ENCODE measurements around the gene TMEM248. TPM values are rescaled to one million over a fixed set of nuclear protein-coding genes. Genes with fewer than 3 reads are reported as not detected.

TMEM248 gene
- total and polyA plus RNA-seq, 2 experiments from 2014 or later, result 40.2 to 73.7 TPM

DNA sequence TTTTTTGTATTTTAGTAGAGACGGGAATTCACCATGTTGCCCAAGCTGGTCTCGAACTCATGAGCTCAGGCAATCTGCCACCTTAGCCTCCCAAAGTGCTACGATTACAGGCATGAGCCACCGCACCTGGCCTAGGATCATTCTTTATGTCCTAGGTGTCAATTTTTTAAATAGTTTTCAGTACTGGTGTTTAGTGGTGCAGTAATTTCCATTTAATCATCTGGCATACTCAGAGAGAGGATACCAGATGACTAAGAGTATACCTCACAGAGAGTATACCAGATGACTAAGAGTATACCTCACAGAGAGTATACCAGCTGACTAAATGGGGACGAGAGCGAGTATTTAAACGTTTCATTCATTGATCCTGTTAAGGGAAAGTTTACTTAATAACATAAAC is 37.3 kb upstream of the TMEM248 start:
- no peak overlapping the region for H2AFZ ChIP-seq
- H3K4me2 ChIP-seq, result no peak overlapping the region
- H3K4me1 ChIP-seq (ENCODE audit: insufficient read depth), result no peaks in the 10 kb centered on the region
- Mint-ChIP-seq H3K4me3 (no peak overlapping the region), H3K9me3 (no peaks in the 10 kb centered on the region), H3K36me3 (ENCODE audit: low read depth) (peaks cover 22% of the 10 kb centered on the region), H3K27me3 (ENCODE audit: insufficient read depth, low read depth, poor library complexity) (peaks cover 4% of the 10 kb centered on the region), H3K27ac (no peak overlapping the region), H3K4me1 (no peaks in the 10 kb centered on the region)
- H3K4me3 ChIP-seq, result no peak overlapping the region
- TF ChIP-seq NANOG (IDR thresholded peaks at IDR 0.05; ENCODE audit: borderline replicate concordance) (no peak), CREB1 (CRISPR knock-in tag; IDR thresholded peaks at IDR 0.05; ENCODE audit: low read depth) (no peak), STAT1 (IDR thresholded peaks at IDR 0.05; ENCODE audit: unreplicated experiment) (no peak), JUNB (IDR thresholded peaks at IDR 0.05; ENCODE audit: unreplicated experiment) (no peak), POLR2AphosphoS5 (IDR thresholded peaks at IDR 0.05; ENCODE audit: low read depth) (no peak), ZNF114 (CRISPR knock-in tag; IDR thresholded peaks at IDR 0.05) (no peak), ZNF331 (CRISPR knock-in tag; IDR thresholded peaks at IDR 0.05; ENCODE audit: low read depth) (no peak), EZH2phosphoT487 (IDR thresholded peaks at IDR 0.05; ENCODE audit: unreplicated experiment) (no peak)
- TF ChIP-seq, protein P1, sequence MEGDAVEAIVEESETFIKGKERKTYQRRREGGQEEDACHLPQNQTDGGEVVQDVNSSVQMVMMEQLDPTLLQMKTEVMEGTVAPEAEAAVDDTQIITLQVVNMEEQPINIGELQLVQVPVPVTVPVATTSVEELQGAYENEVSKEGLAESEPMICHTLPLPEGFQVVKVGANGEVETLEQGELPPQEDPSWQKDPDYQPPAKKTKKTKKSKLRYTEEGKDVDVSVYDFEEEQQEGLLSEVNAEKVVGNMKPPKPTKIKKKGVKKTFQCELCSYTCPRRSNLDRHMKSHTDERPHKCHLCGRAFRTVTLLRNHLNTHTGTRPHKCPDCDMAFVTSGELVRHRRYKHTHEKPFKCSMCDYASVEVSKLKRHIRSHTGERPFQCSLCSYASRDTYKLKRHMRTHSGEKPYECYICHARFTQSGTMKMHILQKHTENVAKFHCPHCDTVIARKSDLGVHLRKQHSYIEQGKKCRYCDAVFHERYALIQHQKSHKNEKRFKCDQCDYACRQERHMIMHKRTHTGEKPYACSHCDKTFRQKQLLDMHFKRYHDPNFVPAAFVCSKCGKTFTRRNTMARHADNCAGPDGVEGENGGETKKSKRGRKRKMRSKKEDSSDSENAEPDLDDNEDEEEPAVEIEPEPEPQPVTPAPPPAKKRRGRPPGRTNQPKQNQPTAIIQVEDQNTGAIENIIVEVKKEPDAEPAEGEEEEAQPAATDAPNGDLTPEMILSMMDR (conservative IDR thresholded peaks at IDR 0.05; ENCODE audit: low read depth in 2 of 2), result no peak
- TF ChIP-seq, protein P2, sequence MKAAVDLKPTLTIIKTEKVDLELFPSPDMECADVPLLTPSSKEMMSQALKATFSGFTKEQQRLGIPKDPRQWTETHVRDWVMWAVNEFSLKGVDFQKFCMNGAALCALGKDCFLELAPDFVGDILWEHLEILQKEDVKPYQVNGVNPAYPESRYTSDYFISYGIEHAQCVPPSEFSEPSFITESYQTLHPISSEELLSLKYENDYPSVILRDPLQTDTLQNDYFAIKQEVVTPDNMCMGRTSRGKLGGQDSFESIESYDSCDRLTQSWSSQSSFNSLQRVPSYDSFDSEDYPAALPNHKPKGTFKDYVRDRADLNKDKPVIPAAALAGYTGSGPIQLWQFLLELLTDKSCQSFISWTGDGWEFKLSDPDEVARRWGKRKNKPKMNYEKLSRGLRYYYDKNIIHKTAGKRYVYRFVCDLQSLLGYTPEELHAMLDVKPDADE (IDR thresholded peaks at IDR 0.05), result no peak
- TF ChIP-seq, protein P3, sequence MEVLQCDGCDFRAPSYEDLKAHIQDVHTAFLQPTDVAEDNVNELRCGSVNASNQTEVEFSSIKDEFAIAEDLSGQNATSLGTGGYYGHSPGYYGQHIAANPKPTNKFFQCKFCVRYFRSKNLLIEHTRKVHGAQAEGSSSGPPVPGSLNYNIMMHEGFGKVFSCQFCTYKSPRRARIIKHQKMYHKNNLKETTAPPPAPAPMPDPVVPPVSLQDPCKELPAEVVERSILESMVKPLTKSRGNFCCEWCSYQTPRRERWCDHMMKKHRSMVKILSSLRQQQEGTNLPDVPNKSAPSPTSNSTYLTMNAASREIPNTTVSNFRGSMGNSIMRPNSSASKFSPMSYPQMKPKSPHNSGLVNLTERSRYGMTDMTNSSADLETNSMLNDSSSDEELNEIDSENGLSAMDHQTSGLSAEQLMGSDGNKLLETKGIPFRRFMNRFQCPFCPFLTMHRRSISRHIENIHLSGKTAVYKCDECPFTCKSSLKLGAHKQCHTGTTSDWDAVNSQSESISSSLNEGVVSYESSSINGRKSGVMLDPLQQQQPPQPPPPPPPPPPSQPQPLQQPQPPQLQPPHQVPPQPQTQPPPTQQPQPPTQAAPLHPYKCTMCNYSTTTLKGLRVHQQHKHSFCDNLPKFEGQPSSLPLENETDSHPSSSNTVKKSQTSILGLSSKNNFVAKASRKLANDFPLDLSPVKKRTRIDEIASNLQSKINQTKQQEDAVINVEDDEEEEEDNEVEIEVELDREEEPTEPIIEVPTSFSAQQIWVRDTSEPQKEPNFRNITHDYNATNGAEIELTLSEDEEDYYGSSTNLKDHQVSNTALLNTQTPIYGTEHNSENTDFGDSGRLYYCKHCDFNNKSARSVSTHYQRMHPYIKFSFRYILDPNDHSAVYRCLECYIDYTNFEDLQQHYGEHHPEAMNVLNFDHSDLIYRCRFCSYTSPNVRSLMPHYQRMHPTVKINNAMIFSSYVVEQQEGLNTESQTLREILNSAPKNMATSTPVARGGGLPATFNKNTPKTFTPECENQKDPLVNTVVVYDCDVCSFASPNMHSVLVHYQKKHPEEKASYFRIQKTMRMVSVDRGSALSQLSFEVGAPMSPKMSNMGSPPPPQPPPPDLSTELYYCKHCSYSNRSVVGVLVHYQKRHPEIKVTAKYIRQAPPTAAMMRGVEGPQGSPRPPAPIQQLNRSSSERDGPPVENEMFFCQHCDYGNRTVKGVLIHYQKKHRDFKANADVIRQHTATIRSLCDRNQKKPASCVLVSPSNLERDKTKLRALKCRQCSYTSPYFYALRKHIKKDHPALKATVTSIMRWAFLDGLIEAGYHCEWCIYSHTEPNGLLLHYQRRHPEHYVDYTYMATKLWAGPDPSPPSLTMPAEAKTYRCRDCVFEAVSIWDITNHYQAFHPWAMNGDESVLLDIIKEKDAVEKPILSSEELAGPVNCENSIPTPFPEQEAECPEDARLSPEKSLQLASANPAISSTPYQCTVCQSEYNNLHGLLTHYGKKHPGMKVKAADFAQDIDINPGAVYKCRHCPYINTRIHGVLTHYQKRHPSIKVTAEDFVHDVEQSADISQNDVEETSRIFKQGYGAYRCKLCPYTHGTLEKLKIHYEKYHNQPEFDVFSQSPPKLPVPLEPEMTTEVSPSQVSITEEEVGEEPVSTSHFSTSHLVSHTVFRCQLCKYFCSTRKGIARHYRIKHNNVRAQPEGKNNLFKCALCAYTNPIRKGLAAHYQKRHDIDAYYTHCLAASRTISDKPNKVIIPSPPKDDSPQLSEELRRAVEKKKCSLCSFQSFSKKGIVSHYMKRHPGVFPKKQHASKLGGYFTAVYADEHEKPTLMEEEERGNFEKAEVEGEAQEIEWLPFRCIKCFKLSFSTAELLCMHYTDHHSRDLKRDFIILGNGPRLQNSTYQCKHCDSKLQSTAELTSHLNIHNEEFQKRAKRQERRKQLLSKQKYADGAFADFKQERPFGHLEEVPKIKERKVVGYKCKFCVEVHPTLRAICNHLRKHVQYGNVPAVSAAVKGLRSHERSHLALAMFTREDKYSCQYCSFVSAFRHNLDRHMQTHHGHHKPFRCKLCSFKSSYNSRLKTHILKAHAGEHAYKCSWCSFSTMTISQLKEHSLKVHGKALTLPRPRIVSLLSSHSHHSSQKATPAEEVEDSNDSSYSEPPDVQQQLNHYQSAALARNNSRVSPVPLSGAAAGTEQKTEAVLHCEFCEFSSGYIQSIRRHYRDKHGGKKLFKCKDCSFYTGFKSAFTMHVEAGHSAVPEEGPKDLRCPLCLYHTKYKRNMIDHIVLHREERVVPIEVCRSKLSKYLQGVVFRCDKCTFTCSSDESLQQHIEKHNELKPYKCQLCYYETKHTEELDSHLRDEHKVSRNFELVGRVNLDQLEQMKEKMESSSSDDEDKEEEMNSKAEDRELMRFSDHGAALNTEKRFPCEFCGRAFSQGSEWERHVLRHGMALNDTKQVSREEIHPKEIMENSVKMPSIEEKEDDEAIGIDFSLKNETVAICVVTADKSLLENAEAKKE (CRISPR knock-in tag; IDR thresholded peaks at IDR 0.05), result no peak
- TF ChIP-seq, protein P4, sequence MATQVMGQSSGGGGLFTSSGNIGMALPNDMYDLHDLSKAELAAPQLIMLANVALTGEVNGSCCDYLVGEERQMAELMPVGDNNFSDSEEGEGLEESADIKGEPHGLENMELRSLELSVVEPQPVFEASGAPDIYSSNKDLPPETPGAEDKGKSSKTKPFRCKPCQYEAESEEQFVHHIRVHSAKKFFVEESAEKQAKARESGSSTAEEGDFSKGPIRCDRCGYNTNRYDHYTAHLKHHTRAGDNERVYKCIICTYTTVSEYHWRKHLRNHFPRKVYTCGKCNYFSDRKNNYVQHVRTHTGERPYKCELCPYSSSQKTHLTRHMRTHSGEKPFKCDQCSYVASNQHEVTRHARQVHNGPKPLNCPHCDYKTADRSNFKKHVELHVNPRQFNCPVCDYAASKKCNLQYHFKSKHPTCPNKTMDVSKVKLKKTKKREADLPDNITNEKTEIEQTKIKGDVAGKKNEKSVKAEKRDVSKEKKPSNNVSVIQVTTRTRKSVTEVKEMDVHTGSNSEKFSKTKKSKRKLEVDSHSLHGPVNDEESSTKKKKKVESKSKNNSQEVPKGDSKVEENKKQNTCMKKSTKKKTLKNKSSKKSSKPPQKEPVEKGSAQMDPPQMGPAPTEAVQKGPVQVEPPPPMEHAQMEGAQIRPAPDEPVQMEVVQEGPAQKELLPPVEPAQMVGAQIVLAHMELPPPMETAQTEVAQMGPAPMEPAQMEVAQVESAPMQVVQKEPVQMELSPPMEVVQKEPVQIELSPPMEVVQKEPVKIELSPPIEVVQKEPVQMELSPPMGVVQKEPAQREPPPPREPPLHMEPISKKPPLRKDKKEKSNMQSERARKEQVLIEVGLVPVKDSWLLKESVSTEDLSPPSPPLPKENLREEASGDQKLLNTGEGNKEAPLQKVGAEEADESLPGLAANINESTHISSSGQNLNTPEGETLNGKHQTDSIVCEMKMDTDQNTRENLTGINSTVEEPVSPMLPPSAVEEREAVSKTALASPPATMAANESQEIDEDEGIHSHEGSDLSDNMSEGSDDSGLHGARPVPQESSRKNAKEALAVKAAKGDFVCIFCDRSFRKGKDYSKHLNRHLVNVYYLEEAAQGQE (IDR thresholded peaks at IDR 0.05; ENCODE audit: unreplicated experiment), result no peak
- H3K36me3 ChIP-seq (ENCODE audit: insufficient read depth), result peaks cover 5% of the 10 kb centered on the region; the same call in 1 of the 2 replicates
- H3K27me3 ChIP-seq (ENCODE audit: insufficient read depth), result no peaks in the 10 kb centered on the region
- no peak overlapping the region for H3K27ac ChIP-seq (ENCODE audit: low read depth)
- H3K9me2 ChIP-seq (ENCODE audit: insufficient read depth), result no peaks in the 10 kb centered on the region
- no peaks in the 10 kb centered on the region for H4K20me1 ChIP-seq (replicated peaks; ENCODE audit: insufficient read depth)
- DNase-seq (ENCODE audit: low spot score), result no peak
- H3F3A ChIP-seq (replicated peaks; ENCODE audit: low read depth), result no peaks in the 10 kb centered on the region
- H3K79me2 ChIP-seq (replicated peaks; ENCODE audit: insufficient read depth), result no peaks in the 10 kb centered on the region
- ATAC-seq, result no peak
